GM19438 (cell line): ENCODE data around the gene ECSIT.
"Not testable (repeated sequence)": the region's sequence is repeated elsewhere in the genome, so short reads cannot be mapped to it uniquely, and the experiment has no call there.

Source experiments
- ATAC-seq: cut with Tn5 transposase; IDR thresholded peaks from one replicate; pipeline ENCODE4 v1.9.1; 2021; ENCODE audit warnings: low read depth; ENCODE audit not compliant: unreplicated experiment

Gene ECSIT

GRCh38 chr19:11528551-11529341 is at the start of gene ECSIT:
Gene ECSIT, minus strand, starts transcription at chr19:11529134. Its CDS starts 9,964 bp downstream, at chr19:11519170.
- peak; percentile 90 for ATAC-seq

- no peak for ATAC-seq
Observed at GRCh38 chr19:11577451-11578257, 48.7 kb upstream of the ECSIT start, which contains the start of gene ACP5. Gene ACP5, minus strand, starts transcription at chr19:11577645. Its CDS starts 328 bp downstream, at chr19:11577317.

- ATAC-seq = no peak
Observed at GRCh38 chr19:11576227-11576626, 47.3 kb upstream of the ECSIT start.

GRCh38 chr19:11574689-11575088 is 45.8 kb upstream of the ECSIT start:
- no peak for ATAC-seq

GRCh38 chr19:11573763-11574162 is 44.8 kb upstream of the ECSIT start:
- not testable (repeated sequence) for ATAC-seq

- ATAC-seq = not testable (repeated sequence)
Observed at GRCh38 chr19:11573354-11573753, 44.4 kb upstream of the ECSIT start.

- ATAC-seq = no peak
Observed at GRCh38 chr19:11570039-11570462, 41.1 kb upstream of the ECSIT start.

GRCh38 chr19:11566164-11566563 is 37.2 kb upstream of the ECSIT start:
- no peak for ATAC-seq

- ATAC-seq = not testable (repeated sequence)
Observed at GRCh38 chr19:11565649-11565980, 36.7 kb upstream of the ECSIT start.

- ATAC-seq = not testable (repeated sequence)
Observed at GRCh38 chr19:11564082-11564807, 35.3 kb upstream of the ECSIT start.

- ATAC-seq = no peak
Observed at GRCh38 chr19:11563532-11563931, 34.6 kb upstream of the ECSIT start.

GRCh38 chr19:11560404-11561051 is 31.6 kb upstream of the ECSIT start:
- ATAC-seq = no peak

- ATAC-seq = peak; percentile 79
Observed at GRCh38 chr19:11558881-11559828, 30.2 kb upstream of the ECSIT start, which contains the start of gene ELOF1. Gene ELOF1, minus strand, starts transcription at chr19:11559230. Its CDS starts 4,883 bp downstream, at chr19:11554347.

- ATAC-seq = no peak
Observed at GRCh38 chr19:11556634-11557420, 27.9 kb upstream of the ECSIT start.

- ATAC-seq = no peak
Observed at GRCh38 chr19:11555246-11555645, 26.3 kb upstream of the ECSIT start.

GRCh38 chr19:11554160-11554559 is 25.2 kb upstream of the ECSIT start:
- ATAC-seq = no peak

- no peak for ATAC-seq
Observed at GRCh38 chr19:11552666-11553372, 23.9 kb upstream of the ECSIT start.
